GM18526 (cell line): ENCODE measurements around the gene AKT1.

Experiments used
- POLR2A ChIP-seq: IDR thresholded peaks from 3 replicates; pipeline ENCODE4 v1.6.1; 2011; ENCODE audit not compliant: insufficient read length; ENCODE audit errors: extremely low read depth

Gene AKT1

GRCh38 chr14:104734991-104735779, 60.4 kb downstream of the AKT1 start:
- TF ChIP-seq POLR2A: no peak

GRCh38 chr14:104734601-104734990, 61.0 kb downstream of the AKT1 start:
- TF ChIP-seq POLR2A: no peak

- TF ChIP-seq POLR2A: no peak
These were observed 61.4 kb downstream of the AKT1 start for GRCh38 chr14:104734051-104734587.

GRCh38 chr14:104732931-104733681, 62.4 kb downstream of the AKT1 start:
- TF ChIP-seq POLR2A: no peak

- no peak for TF ChIP-seq POLR2A
These were observed 63.2 kb downstream of the AKT1 start for GRCh38 chr14:104732355-104732804.

GRCh38 chr14:104731320-104732294, 63.9 kb downstream of the AKT1 start:
- TF ChIP-seq POLR2A: no peak

- no peak for TF ChIP-seq POLR2A
These were observed 65.1 kb downstream of the AKT1 start for GRCh38 chr14:104730487-104730886.

GRCh38 chr14:104729835-104730181, 65.7 kb downstream of the AKT1 start:
- TF ChIP-seq POLR2A: no peak

- no peak for TF ChIP-seq POLR2A
These were observed 66.9 kb downstream of the AKT1 start for GRCh38 chr14:104728631-104729030.

- TF ChIP-seq POLR2A: no peak
These were observed 68.7 kb downstream of the AKT1 start for GRCh38 chr14:104726600-104727451.

- no peak for TF ChIP-seq POLR2A
These were observed 69.6 kb downstream of the AKT1 start for GRCh38 chr14:104725772-104726548.

- TF ChIP-seq POLR2A: no peak
These were observed 70.4 kb downstream of the AKT1 start for GRCh38 chr14:104724981-104725771.

GRCh38 chr14:104724407-104724980, 71.1 kb downstream of the AKT1 start:
- TF ChIP-seq POLR2A: no peak
